ENCODE measurements around the gene ITGA2B.

Gene ITGA2B

DNA sequence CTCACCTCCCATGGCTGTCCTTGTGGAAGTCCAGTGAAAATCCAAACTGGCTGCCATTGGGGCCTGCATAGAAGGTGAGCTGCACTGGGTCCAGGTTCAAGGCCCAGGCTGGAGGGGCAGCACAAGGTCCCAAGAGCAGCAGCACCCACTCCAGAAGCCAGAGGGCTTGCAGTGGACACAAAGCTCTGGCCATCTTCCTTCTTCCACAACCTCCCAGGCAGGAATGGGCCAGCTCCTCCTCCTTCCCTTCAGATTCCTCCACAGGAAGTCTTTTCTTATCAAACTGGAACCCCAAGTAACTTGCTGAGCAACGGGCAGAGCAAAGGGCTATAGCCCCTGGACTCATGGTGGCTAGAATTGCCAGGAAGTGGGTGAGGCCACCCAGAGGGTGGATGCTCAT lies at the start of gene ITGA2B:
Gene ITGA2B (minus strand): TSS at position 369 of the 400 bp plus-strand sequence. CDS start 176 bp downstream, at position 193.
- TF ChIP-seq, protein P1, sequence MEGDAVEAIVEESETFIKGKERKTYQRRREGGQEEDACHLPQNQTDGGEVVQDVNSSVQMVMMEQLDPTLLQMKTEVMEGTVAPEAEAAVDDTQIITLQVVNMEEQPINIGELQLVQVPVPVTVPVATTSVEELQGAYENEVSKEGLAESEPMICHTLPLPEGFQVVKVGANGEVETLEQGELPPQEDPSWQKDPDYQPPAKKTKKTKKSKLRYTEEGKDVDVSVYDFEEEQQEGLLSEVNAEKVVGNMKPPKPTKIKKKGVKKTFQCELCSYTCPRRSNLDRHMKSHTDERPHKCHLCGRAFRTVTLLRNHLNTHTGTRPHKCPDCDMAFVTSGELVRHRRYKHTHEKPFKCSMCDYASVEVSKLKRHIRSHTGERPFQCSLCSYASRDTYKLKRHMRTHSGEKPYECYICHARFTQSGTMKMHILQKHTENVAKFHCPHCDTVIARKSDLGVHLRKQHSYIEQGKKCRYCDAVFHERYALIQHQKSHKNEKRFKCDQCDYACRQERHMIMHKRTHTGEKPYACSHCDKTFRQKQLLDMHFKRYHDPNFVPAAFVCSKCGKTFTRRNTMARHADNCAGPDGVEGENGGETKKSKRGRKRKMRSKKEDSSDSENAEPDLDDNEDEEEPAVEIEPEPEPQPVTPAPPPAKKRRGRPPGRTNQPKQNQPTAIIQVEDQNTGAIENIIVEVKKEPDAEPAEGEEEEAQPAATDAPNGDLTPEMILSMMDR (IDR thresholded peaks at IDR 0.05; ENCODE audit: low read depth, low read length) = no peak
- H3K4me3 ChIP-seq (ENCODE audit: low read depth, low read length) = no peak within 1 kb of the TSS
- in situ Hi-C loops (cut with HindIII; ENCODE audit: low sequenced_read_pairs) = no loop called here
- DNase-seq (ENCODE audit: low read depth, low spot score) = no peak

GRCh38 chr17:44439168-44439567 lies 49.7 kb upstream of the ITGA2B start:
- DNase-seq (ENCODE audit: low read depth, low spot score) = no peak
- TF ChIP-seq, protein P1 (IDR thresholded peaks at IDR 0.05; ENCODE audit: low read depth, low read length) = no peak
- in situ Hi-C loops (cut with HindIII; ENCODE audit: low sequenced_read_pairs) = no loop called here
- no peak overlapping the region for H3K4me3 ChIP-seq (ENCODE audit: low read depth, low read length)

- in situ Hi-C loops (cut with HindIII; ENCODE audit: low sequenced_read_pairs) = no loop called here
- DNase-seq (ENCODE audit: low read depth, low spot score) = no peak
- TF ChIP-seq, protein P1 (IDR thresholded peaks at IDR 0.05; ENCODE audit: low read depth, low read length) = no peak
- H3K4me3 ChIP-seq (ENCODE audit: low read depth, low read length) = no peak overlapping the region
Measured at GRCh38 chr17:44438636-44439035, 49.2 kb upstream of the ITGA2B start.

DNA sequence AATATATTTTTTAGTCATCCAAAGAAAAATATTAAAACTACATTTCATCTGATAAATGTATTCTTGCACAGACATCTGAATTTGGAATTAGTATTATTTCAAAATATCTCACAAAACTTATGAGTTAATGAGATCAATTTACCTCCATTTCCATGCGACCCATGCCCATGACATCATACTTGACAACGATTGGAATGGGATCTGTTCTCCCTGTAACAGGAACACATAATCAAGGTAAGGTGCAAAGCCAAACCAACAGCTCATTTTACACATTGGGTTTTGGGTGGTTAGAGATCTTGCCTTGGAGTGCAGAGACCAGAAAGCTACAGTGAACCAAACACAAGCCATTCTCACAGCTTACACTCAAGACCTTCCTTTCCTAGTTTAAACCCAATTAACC lies 46.9 kb upstream of the ITGA2B start:
- no peak for DNase-seq (ENCODE audit: low read depth, low spot score)
- H3K4me3 ChIP-seq (ENCODE audit: low read depth, low read length) = no peak overlapping the region
- in situ Hi-C loops (cut with HindIII; ENCODE audit: low sequenced_read_pairs) = no loop called here
- TF ChIP-seq, protein P1 (IDR thresholded peaks at IDR 0.05; ENCODE audit: low read depth, low read length) = no peak

DNA sequence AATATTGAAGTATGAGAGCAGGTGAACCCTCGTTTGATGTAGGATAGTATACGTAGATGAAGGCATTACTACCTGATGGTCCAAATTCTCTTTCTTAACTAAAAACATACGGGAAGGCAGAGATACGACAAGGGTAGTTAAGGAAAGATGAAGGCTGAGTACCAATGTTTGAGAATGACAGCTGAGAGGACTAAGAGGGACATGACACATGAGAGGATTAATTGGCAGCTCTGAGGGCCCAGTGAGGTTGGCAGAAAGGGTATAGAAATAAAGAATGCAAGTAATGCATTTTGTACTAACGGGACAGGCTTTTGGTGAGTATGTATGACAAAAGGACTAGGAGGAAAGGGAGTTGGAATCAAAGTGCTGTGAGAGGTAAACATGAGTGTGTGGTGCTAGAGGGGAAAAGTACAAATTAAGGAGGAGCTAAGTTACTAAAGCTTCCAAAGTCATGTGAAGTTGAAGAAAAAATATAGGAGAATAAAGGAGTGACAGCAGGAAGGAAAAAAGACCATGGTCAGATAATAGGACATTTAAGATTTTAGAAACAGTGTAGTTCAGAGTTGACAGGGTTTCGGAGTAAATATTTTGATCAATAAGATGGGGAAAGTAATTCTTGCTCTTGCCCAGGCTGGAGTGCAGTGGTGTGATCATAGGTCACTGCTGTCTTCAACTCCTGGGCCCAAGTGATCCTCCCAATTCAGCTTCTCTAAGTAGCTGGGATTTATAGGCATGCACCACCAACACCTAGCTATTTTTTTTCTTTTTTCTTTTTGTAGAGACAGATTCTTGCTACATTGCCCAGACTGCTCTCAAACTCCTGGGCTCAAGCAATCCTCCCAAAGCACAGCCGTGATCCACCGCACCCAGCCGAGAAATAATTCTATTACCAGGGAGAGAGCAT lies 43.1 kb upstream of the ITGA2B start:
- no peak overlapping the region for H3K4me3 ChIP-seq (ENCODE audit: low read depth, low read length)
- no peak for DNase-seq (ENCODE audit: low read depth, low spot score)
- TF ChIP-seq, protein P1 (IDR thresholded peaks at IDR 0.05; ENCODE audit: low read depth, low read length) = no peak
- in situ Hi-C loops (cut with HindIII; ENCODE audit: low sequenced_read_pairs) = no loop called here

GRCh38 chr17:44424828-44425461 lies 35.5 kb upstream of the ITGA2B start:
- in situ Hi-C loops (cut with HindIII; ENCODE audit: low sequenced_read_pairs) = no loop called here
- DNase-seq (ENCODE audit: low read depth, low spot score) = no peak
- TF ChIP-seq, protein P1 (IDR thresholded peaks at IDR 0.05; ENCODE audit: low read depth, low read length) = no peak
- no peak overlapping the region for H3K4me3 ChIP-seq (ENCODE audit: low read depth, low read length)
